A673 (cell line): Measurements from ENCODE around the gene ATP2B3. TPM values are rescaled to one million over a fixed set of nuclear protein-coding genes. Genes with fewer than 3 reads are reported as not detected.

Experiments
- BruUV-seq: library from RNA; stranded (reverse); fragments of 400-500 nt; replicated peaks from 2 replicates; lab custom pipeline; 2021; lab: Mats Ljungman, UMichigan
- CTCF ChIA-PET: fragments of 300-600 bp; sonication (Branson Sonifier 250); formaldehyde crosslinking; loops from one replicate; lab custom pipeline; 2022; ENCODE audit warnings: antibody characterized with exemption; lab: Charles Lee
- POLR2A ChIA-PET: fragments of 300-600 bp; sonication (Branson Sonifier 250); formaldehyde crosslinking; loops from one replicate; lab custom pipeline; 2022; ENCODE audit warnings: antibody characterized with exemption; ENCODE audit not compliant: low non-redundant PET; lab: Charles Lee
- DNase-seq: peaks from one replicate; pipeline ENCODE4 v3.0.0-alpha.2; 2015; ENCODE audit warnings: low spot score
- H3K27ac ChIP-seq: fragments of 200-600 bp; sonication (generic); 2 replicates; pipeline ENCODE4 v1.5.1; 2016; ENCODE audit warnings: mixed run types, low read depth, mild to moderate bottlenecking, mixed read lengths, antibody characterized with exemption, low read length; ENCODE audit not compliant: poor library complexity, severe bottlenecking
- H3K27me3 ChIP-seq: fragments of 200-600 bp; sonication (generic); replicated peaks from 2 replicates; pipeline ENCODE4 v1.6.1; 2017; ENCODE audit warnings: mixed run types, low read depth, mild to moderate bottlenecking, mixed read lengths, antibody characterized with exemption, low read length; ENCODE audit not compliant: insufficient read depth, poor library complexity
- H3K36me3 ChIP-seq: fragments of 200-600 bp; sonication (generic); 2 replicates; pipeline ENCODE4 v1.6.1; 2016; ENCODE audit warnings: mixed run types, mild to moderate bottlenecking, mixed read lengths, antibody characterized with exemption, low read length; ENCODE audit not compliant: insufficient read depth, poor library complexity, severe bottlenecking
- H3K4me1 ChIP-seq: fragments of 200-600 bp; sonication (generic); 2 replicates; pipeline ENCODE4 v1.6.1; 2017; ENCODE audit warnings: mixed run types, mild to moderate bottlenecking, mixed read lengths, antibody characterized with exemption, low read length; ENCODE audit not compliant: insufficient read depth, poor library complexity, severe bottlenecking
- H3K4me3 ChIP-seq: fragments of 200-600 bp; sonication (generic); 2 replicates; pipeline ENCODE4 v1.5.1; 2016; ENCODE audit warnings: low read depth, mixed run types, mild to moderate bottlenecking, mixed read lengths, low read length; ENCODE audit not compliant: poor library complexity, severe bottlenecking
- H3K9me3 ChIP-seq: fragments of 200-600 bp; sonication (generic); 2 replicates; pipeline ENCODE4 v1.6.1; 2016; ENCODE audit warnings: mixed run types, low read depth, mild to moderate bottlenecking, mixed read lengths, antibody characterized with exemption, low read length; ENCODE audit not compliant: poor library complexity, severe bottlenecking
- CTCF ChIP-seq: fragments of 300-800, 200-600 bp; sonication (generic); conservative IDR thresholded peaks from 2 replicates; pipeline ENCODE4 v1.5.1; 2017; ENCODE audit warnings: low read depth, mild to moderate bottlenecking, antibody characterized with exemption, low read length, moderate library complexity, mixed read lengths
- EZH2 ChIP-seq: fragments of 200-600 bp; sonication (generic); IDR thresholded peaks from 2 replicates; pipeline ENCODE4 v1.6.1; 2017; ENCODE audit warnings: borderline replicate concordance, low read depth, mild to moderate bottlenecking, mixed read lengths, antibody characterized with exemption, low read length; ENCODE audit not compliant: poor library complexity, severe bottlenecking
- intact Hi-C: fragments of 100-400 bp; cut with micrococcal nuclease; formaldehyde crosslinking; loops from one replicate; pipeline ENCODE4 v1.10.0; 2022; ENCODE audit not compliant: unreplicated experiment
- total RNA-seq: library from RNA; stranded (reverse); gene quantifications from 2 replicates; pipeline ENCODE4 v1.2.3, GENCODE V29; 2021

The ATP2B3 gene
- total RNA-seq, 1 experiment from 2014 or later, result 0.11 TPM

DNA sequence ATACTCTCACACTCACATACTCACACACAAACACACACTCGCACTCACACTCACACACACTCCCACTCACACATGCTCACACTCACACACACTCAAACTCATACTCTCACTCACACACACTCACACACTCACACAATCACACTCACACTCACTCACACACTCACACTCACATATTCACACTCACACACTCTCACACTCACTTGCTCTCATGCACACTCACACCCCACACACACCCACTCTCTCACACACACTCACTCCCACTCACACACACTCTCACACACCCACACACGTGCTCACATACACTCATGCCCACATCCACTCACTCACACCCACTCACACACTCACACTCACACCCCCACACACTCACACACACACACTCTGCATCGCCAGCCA, 4.9 kb upstream of the ATP2B3 start:
- DNase-seq, result no peak
- no peak overlapping the region for H3K27ac ChIP-seq
- H3K27me3 ChIP-seq, result peaks cover 3% of the 10 kb centered on the region
- no TSS peak for BruUV-seq
- CTCF ChIA-PET, result no interaction called here
- intact Hi-C loops, result no loop called here
- no peaks in the 10 kb centered on the region for H3K9me3 ChIP-seq
- H3K36me3 ChIP-seq, result no peaks in the 10 kb centered on the region
- TF ChIP-seq EZH2 (no peak), CTCF (no peak)
- H3K4me3 ChIP-seq, result no peak overlapping the region
- H3K4me1 ChIP-seq, result no peaks in the 10 kb centered on the region
- POLR2A ChIA-PET, result no interaction called here

GRCh38 chrX:153513265-153513664, 4.2 kb upstream of the ATP2B3 start:
- POLR2A ChIA-PET, result no interaction called here
- BruUV-seq, result no TSS peak

GRCh38 chrX:153514259-153514658, 3.2 kb upstream of the ATP2B3 start:
- no TSS peak for BruUV-seq
- no peak for TF ChIP-seq CTCF
- no peak for TF ChIP-seq EZH2
- CTCF ChIA-PET, result no interaction called here

More at GRCh38 chrX:153513265-153513664, 4.2 kb upstream of the ATP2B3 start:
- TF ChIP-seq EZH2, result no peak
- Histone ChIP-seq H3K4me3 (no peak overlapping the region), H3K27me3 (peaks cover 6% of the 10 kb centered on the region), H3K4me1 (no peaks in the 10 kb centered on the region), H3K9me3 (no peaks in the 10 kb centered on the region), H3K27ac (no peak overlapping the region), H3K36me3 (no peaks in the 10 kb centered on the region)
- CTCF ChIA-PET, result no interaction called here
- no peak for DNase-seq
- intact Hi-C loops, result no loop called here

GRCh38 chrX:153515435-153515834, 2.0 kb upstream of the ATP2B3 start:
- intact Hi-C loops, result no loop called here
- TF ChIP-seq CTCF (no peak), EZH2 (no peak)
- no peaks in the 10 kb centered on the region for H3K9me3 ChIP-seq
- peaks cover 14% of the 10 kb centered on the region for H3K27me3 ChIP-seq
- no peaks in the 10 kb centered on the region for H3K36me3 ChIP-seq
- no TSS peak for BruUV-seq
- CTCF ChIA-PET, result no interaction called here
- no peak overlapping the region for H3K27ac ChIP-seq
- no peak overlapping the region for H3K4me3 ChIP-seq
- H3K4me1 ChIP-seq, result no peaks in the 10 kb centered on the region
- POLR2A ChIA-PET, result no interaction called here
- DNase-seq, result no peak

More at GRCh38 chrX:153514259-153514658, 3.2 kb upstream of the ATP2B3 start:
- POLR2A ChIA-PET, result no interaction called here
- Histone ChIP-seq H3K9me3 (no peaks in the 10 kb centered on the region), H3K4me3 (no peak overlapping the region), H3K27me3 (peaks cover 14% of the 10 kb centered on the region), H3K36me3 (no peaks in the 10 kb centered on the region), H3K4me1 (no peaks in the 10 kb centered on the region), H3K27ac (no peak overlapping the region)
- no peak for DNase-seq
- intact Hi-C loops, result no loop called here
